ENCODE data around the gene KLF12.

DNA sequence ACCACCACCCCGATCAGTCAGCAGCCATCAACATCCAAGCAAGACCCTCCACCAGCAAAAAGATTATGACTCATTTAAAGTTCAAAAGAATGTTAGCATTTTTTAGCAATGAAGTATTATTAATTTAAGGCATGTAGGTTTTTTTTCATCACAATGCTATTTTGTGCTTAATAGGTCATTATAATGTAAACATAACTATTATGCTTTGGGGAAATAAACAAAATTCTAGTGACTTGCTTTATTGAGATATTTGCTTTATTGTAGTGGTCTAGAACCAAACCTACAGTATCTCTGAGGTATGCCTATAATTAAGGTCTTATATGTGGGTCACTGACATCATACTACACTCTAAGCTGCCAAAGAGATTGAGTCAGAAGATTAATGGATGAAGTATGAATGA lies 20.0 kb downstream of the KLF12 start:
- TF ChIP-seq EZH2 (IDR thresholded peaks at IDR 0.05; ENCODE audit: insufficient read depth, poor library complexity, severe bottlenecking) = no peak
- TF ChIP-seq EZH2phosphoT487 (IDR thresholded peaks at IDR 0.05; ENCODE audit: insufficient read depth, low read depth) = no peak
